ENCODE data around the gene C22orf15.

Gene C22orf15

GRCh38 chr22:23752750-23753149 lies 10.0 kb upstream of the C22orf15 start:
- H3K9me3 ChIP-seq (ENCODE audit: control insufficient read depth, insufficient read depth, low read length): no peaks in the 10 kb centered on the region
- H3K27me3 ChIP-seq (ENCODE audit: control insufficient read depth, insufficient read depth, low read length): no peaks in the 10 kb centered on the region
- no peaks in the 10 kb centered on the region for H3K36me3 ChIP-seq (ENCODE audit: control insufficient read depth, insufficient read depth, low read length)
- H3K4me3 ChIP-seq (ENCODE audit: low read depth, low read length): no peak overlapping the region
- H3K9ac ChIP-seq (ENCODE audit: low read depth, low read length): no peak overlapping the region
- H3K4me1 ChIP-seq (ENCODE audit: control insufficient read depth, insufficient read depth, low read length): peaks cover 2% of the 10 kb centered on the region

- Histone ChIP-seq H3K27me3 (ENCODE audit: control insufficient read depth, insufficient read depth, low read length) (no peaks in the 10 kb centered on the region), H3K4me3 (ENCODE audit: low read depth, low read length) (no peak overlapping the region), H3K9ac (ENCODE audit: low read depth, low read length) (no peak overlapping the region), H3K4me1 (ENCODE audit: control insufficient read depth, insufficient read depth, low read length) (peaks cover 2% of the 10 kb centered on the region), H3K36me3 (ENCODE audit: control insufficient read depth, insufficient read depth, low read length) (no peaks in the 10 kb centered on the region), H3K9me3 (ENCODE audit: control insufficient read depth, insufficient read depth, low read length) (no peaks in the 10 kb centered on the region)
These were observed 9.4 kb upstream of the C22orf15 start for GRCh38 chr22:23753385-23753784.

GRCh38 chr22:23754220-23754919 lies 8.4 kb upstream of the C22orf15 start, which contains the start of gene VPREB3:
TSS of gene VPREB3 (minus strand) at chr22:23754425. CDS start at chr22:23754363, 62 bp downstream.
- no peak within 1 kb of the TSS for H3K9ac ChIP-seq (ENCODE audit: low read depth, low read length)
- peaks cover 2% of the 10 kb centered on the region for H3K4me1 ChIP-seq (ENCODE audit: control insufficient read depth, insufficient read depth, low read length)
- H3K36me3 ChIP-seq (ENCODE audit: control insufficient read depth, insufficient read depth, low read length): no peaks in the 10 kb centered on the region
- no peaks in the 10 kb centered on the region for H3K9me3 ChIP-seq (ENCODE audit: control insufficient read depth, insufficient read depth, low read length)
- no peak within 1 kb of the TSS for H3K4me3 ChIP-seq (ENCODE audit: low read depth, low read length)
- no peaks in the 10 kb centered on the region for H3K27me3 ChIP-seq (ENCODE audit: control insufficient read depth, insufficient read depth, low read length)

GRCh38 chr22:23754980-23755636 lies 7.7 kb upstream of the C22orf15 start:
- no peaks in the 10 kb centered on the region for H3K27me3 ChIP-seq (ENCODE audit: control insufficient read depth, insufficient read depth, low read length)
- H3K4me1 ChIP-seq (ENCODE audit: control insufficient read depth, insufficient read depth, low read length): peaks cover 2% of the 10 kb centered on the region
- H3K9me3 ChIP-seq (ENCODE audit: control insufficient read depth, insufficient read depth, low read length): no peaks in the 10 kb centered on the region
- H3K4me3 ChIP-seq (ENCODE audit: low read depth, low read length): no peak overlapping the region
- H3K36me3 ChIP-seq (ENCODE audit: control insufficient read depth, insufficient read depth, low read length): no peaks in the 10 kb centered on the region
- H3K9ac ChIP-seq (ENCODE audit: low read depth, low read length): no peak overlapping the region

GRCh38 chr22:23755711-23756110 lies 7.1 kb upstream of the C22orf15 start:
- Histone ChIP-seq H3K36me3 (ENCODE audit: control insufficient read depth, insufficient read depth, low read length) (no peaks in the 10 kb centered on the region), H3K4me3 (ENCODE audit: low read depth, low read length) (no peak overlapping the region), H3K4me1 (ENCODE audit: control insufficient read depth, insufficient read depth, low read length) (peaks cover 2% of the 10 kb centered on the region), H3K27me3 (ENCODE audit: control insufficient read depth, insufficient read depth, low read length) (no peaks in the 10 kb centered on the region), H3K9me3 (ENCODE audit: control insufficient read depth, insufficient read depth, low read length) (no peaks in the 10 kb centered on the region), H3K9ac (ENCODE audit: low read depth, low read length) (no peak overlapping the region)

- no peaks in the 10 kb centered on the region for H3K27me3 ChIP-seq (ENCODE audit: control insufficient read depth, insufficient read depth, low read length)
- peaks cover 2% of the 10 kb centered on the region for H3K4me1 ChIP-seq (ENCODE audit: control insufficient read depth, insufficient read depth, low read length)
- no peaks in the 10 kb centered on the region for H3K9me3 ChIP-seq (ENCODE audit: control insufficient read depth, insufficient read depth, low read length)
- no peak overlapping the region for H3K4me3 ChIP-seq (ENCODE audit: low read depth, low read length)
- H3K9ac ChIP-seq (ENCODE audit: low read depth, low read length): no peak overlapping the region
- H3K36me3 ChIP-seq (ENCODE audit: control insufficient read depth, insufficient read depth, low read length): no peaks in the 10 kb centered on the region
These were observed 5.9 kb upstream of the C22orf15 start for GRCh38 chr22:23756891-23757290.

GRCh38 chr22:23759566-23759965 lies 3.2 kb upstream of the C22orf15 start:
- Histone ChIP-seq H3K4me1 (ENCODE audit: control insufficient read depth, insufficient read depth, low read length) (peaks cover 13% of the 10 kb centered on the region), H3K4me3 (ENCODE audit: low read depth, low read length) (no peak overlapping the region), H3K9me3 (ENCODE audit: control insufficient read depth, insufficient read depth, low read length) (no peaks in the 10 kb centered on the region), H3K9ac (ENCODE audit: low read depth, low read length) (no peak overlapping the region), H3K27me3 (ENCODE audit: control insufficient read depth, insufficient read depth, low read length) (no peaks in the 10 kb centered on the region), H3K36me3 (ENCODE audit: control insufficient read depth, insufficient read depth, low read length) (no peaks in the 10 kb centered on the region)

- H3K36me3 ChIP-seq (ENCODE audit: control insufficient read depth, insufficient read depth, low read length): peaks cover 4% of the 10 kb centered on the region
- H3K9me3 ChIP-seq (ENCODE audit: control insufficient read depth, insufficient read depth, low read length): no peaks in the 10 kb centered on the region
- no peaks in the 10 kb centered on the region for H3K27me3 ChIP-seq (ENCODE audit: control insufficient read depth, insufficient read depth, low read length)
- H3K4me1 ChIP-seq (ENCODE audit: control insufficient read depth, insufficient read depth, low read length): peaks cover 13% of the 10 kb centered on the region
- H3K4me3 ChIP-seq (ENCODE audit: low read depth, low read length): no peak overlapping the region
- H3K9ac ChIP-seq (ENCODE audit: low read depth, low read length): no peak overlapping the region
These were observed 2.7 kb upstream of the C22orf15 start for GRCh38 chr22:23760056-23760455.

- H3K4me1 ChIP-seq (ENCODE audit: control insufficient read depth, insufficient read depth, low read length): peaks cover 13% of the 10 kb centered on the region
- H3K36me3 ChIP-seq (ENCODE audit: control insufficient read depth, insufficient read depth, low read length): peaks cover 13% of the 10 kb centered on the region
- H3K9me3 ChIP-seq (ENCODE audit: control insufficient read depth, insufficient read depth, low read length): no peaks in the 10 kb centered on the region
- H3K4me3 ChIP-seq (ENCODE audit: low read depth, low read length): peak overlapping the region; percentile 52
- no peak overlapping the region for H3K9ac ChIP-seq (ENCODE audit: low read depth, low read length)
- no peaks in the 10 kb centered on the region for H3K27me3 ChIP-seq (ENCODE audit: control insufficient read depth, insufficient read depth, low read length)
These were observed 772 bp downstream of the C22orf15 start for GRCh38 chr22:23763579-23763945.

GRCh38 chr22:23763954-23764353 lies 1.2 kb downstream of the C22orf15 start:
- Histone ChIP-seq H3K36me3 (ENCODE audit: control insufficient read depth, insufficient read depth, low read length) (peaks cover 13% of the 10 kb centered on the region), H3K27me3 (ENCODE audit: control insufficient read depth, insufficient read depth, low read length) (peaks cover under 1% of the 10 kb centered on the region), H3K9me3 (ENCODE audit: control insufficient read depth, insufficient read depth, low read length) (no peaks in the 10 kb centered on the region), H3K4me1 (ENCODE audit: control insufficient read depth, insufficient read depth, low read length) (peaks cover 13% of the 10 kb centered on the region), H3K4me3 (ENCODE audit: low read depth, low read length) (peak overlapping the region; percentile 52), H3K9ac (ENCODE audit: low read depth, low read length) (no peak overlapping the region)

- no peaks in the 10 kb centered on the region for H3K9me3 ChIP-seq (ENCODE audit: control insufficient read depth, insufficient read depth, low read length)
- H3K4me3 ChIP-seq (ENCODE audit: low read depth, low read length): no peak overlapping the region
- H3K4me1 ChIP-seq (ENCODE audit: control insufficient read depth, insufficient read depth, low read length): peaks cover 13% of the 10 kb centered on the region
- peaks cover 13% of the 10 kb centered on the region for H3K36me3 ChIP-seq (ENCODE audit: control insufficient read depth, insufficient read depth, low read length)
- H3K9ac ChIP-seq (ENCODE audit: low read depth, low read length): no peak overlapping the region
- peaks cover 9% of the 10 kb centered on the region for H3K27me3 ChIP-seq (ENCODE audit: control insufficient read depth, insufficient read depth, low read length)
These were observed 2.4 kb downstream of the C22orf15 start for GRCh38 chr22:23764899-23765881.

All from iPS-15b (cell line).